K562 (cell line): Measurements from ENCODE around the gene HAP1. TPM values are rescaled to one million over a fixed set of nuclear protein-coding genes. Genes with fewer than 3 reads are reported as not detected.
A peak's percentile ranks its signal among the peaks of the same experiment; 100 is the strongest.

Experiments used
- CEBPG ChIP-seq, 3 experiments: fragments of 200-800 bp in 1 of 3; sonication (Bioruptor generic) in 1 of 3; sonication (generic) in 1 of 3; formaldehyde crosslinking in 1 of 3; IDR thresholded peaks in 2 of 3; conservative IDR thresholded peaks in 1 of 3; 2 replicates each; pipeline versions ENCODE4 v1.6.1 to v1.8.0; 2016 to 2022; ENCODE audit warnings: missing compliant biosample characterization in 2 of 3, missing genetic modification characterization in 2 of 3, mild to moderate bottlenecking in 1 of 3, missing genetic modification reagents in 1 of 3
- E2F3 ChIP-seq: fragments of 250-450 bp; sonication (Bioruptor Pico); IDR thresholded peaks from 2 replicates; pipeline ENCODE4 v1.4.0; 2020; ENCODE audit warnings: mild to moderate bottlenecking
- FOSL1 ChIP-seq: fragments of 200-800 bp; sonication (Bioruptor generic); conservative IDR thresholded peaks from 2 replicates; pipeline ENCODE4 v1.6.1; 2016; ENCODE audit warnings: missing genetic modification characterization, missing compliant biosample characterization
- GABPA ChIP-seq: fragments of 200-800 bp; sonication (Bioruptor generic); conservative IDR thresholded peaks from 2 replicates; pipeline ENCODE4 v1.6.1; 2016; ENCODE audit warnings: low read depth, missing genetic modification characterization, missing compliant biosample characterization
- GATA2 ChIP-seq: sonication (generic); formaldehyde crosslinking; IDR thresholded peaks from 2 replicates; pipeline ENCODE4 v1.4.0; 2020; ENCODE audit warnings: mild to moderate bottlenecking, missing genetic modification reagents
- HDAC8 ChIP-seq: fragments of 450-650 bp; IDR thresholded peaks from 2 replicates; pipeline ENCODE4 v1.6.1; 2016; ENCODE audit warnings: mild to moderate bottlenecking, missing genetic modification characterization, moderate library complexity, missing compliant biosample characterization
- NFXL1 ChIP-seq: fragments of 450-650 bp; formaldehyde crosslinking; IDR thresholded peaks from 2 replicates; pipeline ENCODE4 v1.4.0; 2021; ENCODE audit warnings: mild to moderate bottlenecking
- NONO ChIP-seq, 2 experiments: fragments of 200-400 bp in 1 of 2; fragments of 450-650 bp in 1 of 2; formaldehyde crosslinking in 1 of 2; IDR thresholded peaks; 2 replicates each; pipeline ENCODE4 v1.6.1; 2017; ENCODE audit warnings: low read depth in 2 of 2, mild to moderate bottlenecking in 2 of 2, moderate library complexity in 2 of 2, low read length in 1 of 2
- NR3C1 ChIP-seq: sonication (generic); formaldehyde crosslinking; IDR thresholded peaks from 2 replicates; pipeline ENCODE4 v1.8.1; 2022; ENCODE audit warnings: missing genetic modification reagents
- PHB ChIP-seq: fragments of 250-450 bp; sonication (Bioruptor Pico); IDR thresholded peaks from 2 replicates; pipeline ENCODE4 v1.5.0; 2021
- PHB2 ChIP-seq: fragments of 450-650 bp; IDR thresholded peaks from 2 replicates; pipeline ENCODE4 v1.6.1; 2017; ENCODE audit warnings: low read depth
- RCOR1 ChIP-seq, 2 experiments: IDR thresholded peaks; 2 replicates each; pipeline ENCODE4 v1.6.1; 2012; ENCODE audit warnings: low read depth in 2 of 2, low read length in 2 of 2, borderline replicate concordance in 1 of 2, improper control_type of control experiment in 1 of 2
- RFX5 ChIP-seq: IDR thresholded peaks from 2 replicates; pipeline ENCODE4 v1.6.1; 2011; ENCODE audit warnings: low read depth, mild to moderate bottlenecking, improper control_type of control experiment, low read length
- ZNF134 ChIP-seq: fragments of 250-450 bp; sonication (Bioruptor Pico); conservative IDR thresholded peaks from 2 replicates; pipeline ENCODE4 v1.4.0; 2020
- ZNF561 ChIP-seq: fragments of 450-650 bp; formaldehyde crosslinking; conservative IDR thresholded peaks from 2 replicates; pipeline ENCODE4 v1.4.0; 2020; ENCODE audit warnings: mild to moderate bottlenecking, moderate library complexity
- ZNF589 ChIP-seq: fragments of 200-800 bp; sonication (Bioruptor generic); IDR thresholded peaks from 2 replicates; pipeline ENCODE4 v1.6.1; 2016; ENCODE audit warnings: low read depth, missing genetic modification characterization, missing compliant biosample characterization
- ZNF780A ChIP-seq: fragments of 250-450 bp; sonication (Bioruptor Pico); IDR thresholded peaks from 2 replicates; pipeline ENCODE4 v1.5.0; 2021; ENCODE audit warnings: mild to moderate bottlenecking
- polyA plus RNA-seq, 8 experiments: library from polyadenylated mRNA; depleted of rRNA in 4 of 8; stranded (reverse) in 5 of 8; unstranded in 3 of 8; fragments of >200 nt; fragmentation: Nextera tagmentation in 2 of 8; fragmentation: Illumina TruSeq in 1 of 8; extraction: Ambion mirVana in 2 of 8; extraction: Trizol in 1 of 8; gene quantifications; 2 replicates each; pipeline versions ENCODE4 v1.2.1 to v1.2.3, GENCODE V29; 2011 to 2014; ENCODE audit warnings: inconsistent platforms in 1 of 8, missing spikeins in 1 of 8
- total RNA-seq, 7 experiments: library from RNA; depleted of rRNA in 6 of 7; stranded (reverse); fragments of >200 nt in 6 of 7; fragmentation: Illumina TruSeq in 2 of 7; extraction: Trizol in 2 of 7; gene quantifications; 2 replicates each; pipeline versions ENCODE4 v1.2.1 to v1.2.3, GENCODE V29; 2011 to 2021; ENCODE audit warnings: low replicate concordance in 1 of 7
- TF ChIP-seq, protein P1 (sequence below): sonication (generic); formaldehyde crosslinking; IDR thresholded peaks from 2 replicates; pipeline ENCODE4 v1.8.0; 2022; ENCODE audit warnings: mild to moderate bottlenecking, missing genetic modification reagents
- TF ChIP-seq, protein P2 (sequence below): fragments of 200-800 bp; sonication (Bioruptor generic); IDR thresholded peaks from 2 replicates; pipeline ENCODE4 v1.6.1; 2017; ENCODE audit warnings: missing genetic modification characterization, missing compliant biosample characterization
- TF ChIP-seq, protein P3 (sequence below): fragments of 450-650 bp; formaldehyde crosslinking; IDR thresholded peaks from 2 replicates; pipeline ENCODE4 v1.4.0; 2020; ENCODE audit warnings: mild to moderate bottlenecking, mixed read lengths

HAP1 gene
- total and polyA plus RNA-seq, 9 of the 15 experiments (the other 6 are each of a cell fraction or from before 2014, with no cell fraction given), result under 0.01 to 0.09 (median 0.04) TPM; not detected in 6

DNA sequence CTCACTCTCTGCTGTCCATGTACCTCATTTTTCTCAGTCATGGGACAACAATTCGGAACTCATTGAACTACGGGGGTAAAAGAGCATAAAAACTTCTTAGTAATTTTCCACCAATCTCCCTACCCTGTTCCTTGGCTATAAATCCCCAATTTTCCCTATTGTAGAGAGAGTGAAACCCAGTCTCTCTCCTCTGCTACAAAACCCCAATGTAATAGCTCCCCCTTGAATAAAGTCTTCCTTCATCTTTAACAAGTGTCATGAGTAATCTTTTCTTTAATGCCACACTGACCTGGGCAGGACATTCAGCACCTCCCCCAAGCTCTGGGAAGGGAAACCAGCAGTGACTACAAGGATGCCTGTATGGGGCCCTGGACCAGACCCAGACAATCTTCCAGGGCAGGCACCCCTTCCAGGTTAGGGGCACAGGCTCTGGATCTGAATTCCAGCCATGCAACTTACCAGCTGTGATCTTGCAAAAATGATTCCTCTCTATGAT, 56.0 kb downstream of the HAP1 start (continued):
- TF ChIP-seq NR3C1 (no peak), FOSL1 (tag) (no peak), RFX5 (peak; percentile 18), HDAC8 (no peak), E2F3 (0 out of 2 replicates have a peak, but pooled peaks have one; percentile 51), GATA2 (peak; percentile 40; the same call in 1 of the 2 replicates), RCOR1 (IDR thresholded peaks at IDR 0.05; ENCODE audit: borderline replicate concordance in 1 of 2, low read depth in 2 of 2, low read length in 2 of 2) (no peak; a peak in 2 of 4 replicates), GABPA (tag) (no peak), ZNF780A (CRISPR knock-in tag) (peak; percentile 93), NONO (IDR thresholded peaks at IDR 0.05; ENCODE audit: low read depth in 2 of 2, low read length in 1 of 2) (peak; percentile 85 to 91), ZNF134 (no peak), ZNF561 (CRISPR knock-in tag) (peak; percentile 96), PHB2 (no peak), CEBPG (CRISPR knock-in tag; IDR thresholded peaks at IDR 0.05) (no peak), CEBPG (tag; conservative IDR thresholded peaks at IDR 0.05 in 1 of 2, IDR thresholded peaks at IDR 0.05 in 1 of 2) (0 out of 4 replicates have a peak, but pooled peaks of 1 of the 2 experiments have one; percentile 11), ZNF589 (no peak; the same call in 1 of the 2 replicates), NFXL1 (CRISPR knock-in tag) (peak; percentile 90), PHB (CRISPR knock-in tag) (peak; percentile 100)
- TF ChIP-seq, protein P1, sequence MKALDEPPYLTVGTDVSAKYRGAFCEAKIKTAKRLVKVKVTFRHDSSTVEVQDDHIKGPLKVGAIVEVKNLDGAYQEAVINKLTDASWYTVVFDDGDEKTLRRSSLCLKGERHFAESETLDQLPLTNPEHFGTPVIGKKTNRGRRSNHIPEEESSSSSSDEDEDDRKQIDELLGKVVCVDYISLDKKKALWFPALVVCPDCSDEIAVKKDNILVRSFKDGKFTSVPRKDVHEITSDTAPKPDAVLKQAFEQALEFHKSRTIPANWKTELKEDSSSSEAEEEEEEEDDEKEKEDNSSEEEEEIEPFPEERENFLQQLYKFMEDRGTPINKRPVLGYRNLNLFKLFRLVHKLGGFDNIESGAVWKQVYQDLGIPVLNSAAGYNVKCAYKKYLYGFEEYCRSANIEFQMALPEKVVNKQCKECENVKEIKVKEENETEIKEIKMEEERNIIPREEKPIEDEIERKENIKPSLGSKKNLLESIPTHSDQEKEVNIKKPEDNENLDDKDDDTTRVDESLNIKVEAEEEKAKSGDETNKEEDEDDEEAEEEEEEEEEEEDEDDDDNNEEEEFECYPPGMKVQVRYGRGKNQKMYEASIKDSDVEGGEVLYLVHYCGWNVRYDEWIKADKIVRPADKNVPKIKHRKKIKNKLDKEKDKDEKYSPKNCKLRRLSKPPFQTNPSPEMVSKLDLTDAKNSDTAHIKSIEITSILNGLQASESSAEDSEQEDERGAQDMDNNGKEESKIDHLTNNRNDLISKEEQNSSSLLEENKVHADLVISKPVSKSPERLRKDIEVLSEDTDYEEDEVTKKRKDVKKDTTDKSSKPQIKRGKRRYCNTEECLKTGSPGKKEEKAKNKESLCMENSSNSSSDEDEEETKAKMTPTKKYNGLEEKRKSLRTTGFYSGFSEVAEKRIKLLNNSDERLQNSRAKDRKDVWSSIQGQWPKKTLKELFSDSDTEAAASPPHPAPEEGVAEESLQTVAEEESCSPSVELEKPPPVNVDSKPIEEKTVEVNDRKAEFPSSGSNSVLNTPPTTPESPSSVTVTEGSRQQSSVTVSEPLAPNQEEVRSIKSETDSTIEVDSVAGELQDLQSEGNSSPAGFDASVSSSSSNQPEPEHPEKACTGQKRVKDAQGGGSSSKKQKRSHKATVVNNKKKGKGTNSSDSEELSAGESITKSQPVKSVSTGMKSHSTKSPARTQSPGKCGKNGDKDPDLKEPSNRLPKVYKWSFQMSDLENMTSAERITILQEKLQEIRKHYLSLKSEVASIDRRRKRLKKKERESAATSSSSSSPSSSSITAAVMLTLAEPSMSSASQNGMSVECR, result no peak
- TF ChIP-seq, protein P2, sequence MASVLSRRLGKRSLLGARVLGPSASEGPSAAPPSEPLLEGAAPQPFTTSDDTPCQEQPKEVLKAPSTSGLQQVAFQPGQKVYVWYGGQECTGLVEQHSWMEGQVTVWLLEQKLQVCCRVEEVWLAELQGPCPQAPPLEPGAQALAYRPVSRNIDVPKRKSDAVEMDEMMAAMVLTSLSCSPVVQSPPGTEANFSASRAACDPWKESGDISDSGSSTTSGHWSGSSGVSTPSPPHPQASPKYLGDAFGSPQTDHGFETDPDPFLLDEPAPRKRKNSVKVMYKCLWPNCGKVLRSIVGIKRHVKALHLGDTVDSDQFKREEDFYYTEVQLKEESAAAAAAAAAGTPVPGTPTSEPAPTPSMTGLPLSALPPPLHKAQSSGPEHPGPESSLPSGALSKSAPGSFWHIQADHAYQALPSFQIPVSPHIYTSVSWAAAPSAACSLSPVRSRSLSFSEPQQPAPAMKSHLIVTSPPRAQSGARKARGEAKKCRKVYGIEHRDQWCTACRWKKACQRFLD, result no peak; the same call in 1 of the 2 replicates
- TF ChIP-seq, protein P3, sequence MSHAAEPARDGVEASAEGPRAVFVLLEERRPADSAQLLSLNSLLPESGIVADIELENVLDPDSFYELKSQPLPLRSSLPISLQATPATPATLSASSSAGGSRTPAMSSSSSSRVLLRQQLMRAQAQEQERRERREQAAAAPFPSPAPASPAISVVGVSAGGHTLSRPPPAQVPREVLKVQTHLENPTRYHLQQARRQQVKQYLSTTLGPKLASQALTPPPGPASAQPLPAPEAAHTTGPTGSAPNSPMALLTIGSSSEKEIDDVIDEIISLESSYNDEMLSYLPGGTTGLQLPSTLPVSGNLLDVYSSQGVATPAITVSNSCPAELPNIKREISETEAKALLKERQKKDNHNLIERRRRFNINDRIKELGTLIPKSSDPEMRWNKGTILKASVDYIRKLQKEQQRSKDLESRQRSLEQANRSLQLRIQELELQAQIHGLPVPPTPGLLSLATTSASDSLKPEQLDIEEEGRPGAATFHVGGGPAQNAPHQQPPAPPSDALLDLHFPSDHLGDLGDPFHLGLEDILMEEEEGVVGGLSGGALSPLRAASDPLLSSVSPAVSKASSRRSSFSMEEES (CRISPR knock-in tag), result peak; percentile 70
